Naive thymus-derived CD4-positive, alpha-beta T cell (primary cell): ENCODE measurements around the gene EHMT1. TPM values are rescaled to one million over a fixed set of nuclear protein-coding genes. Genes with fewer than 3 reads are reported as not detected.
"Not testable (repeated sequence)": the region's sequence is repeated elsewhere in the genome, so short reads cannot be mapped to it uniquely, and the experiment has no call there.

Experiments used
- ATAC-seq: fragments of 150-1000 bp; cut with Tn5 transposase; 2 replicates; pipeline ENCODE4 v1.10.0; 2021; ENCODE audit warnings: mild to moderate bottlenecking, moderate library complexity
- CTCF ChIA-PET: fragments of 350-600 bp; sonication (Branson Sonifier 250); formaldehyde crosslinking; loops from one replicate; lab custom pipeline; 2021; ENCODE audit warnings: antibody characterized with exemption; lab: Charles Lee
- POLR2A ChIA-PET: fragments of 350-600 bp; sonication (Branson Sonifier 250); formaldehyde crosslinking; loops from one replicate; lab custom pipeline; 2021; ENCODE audit warnings: antibody characterized with exemption, inconsistent platforms; lab: Charles Lee
- DNase-seq, 9 donors: peaks; one replicate each; pipeline versions ENCODE4 v3.0.0 to v3.0.0-alpha.2; 2020 to 2022; ENCODE audit warnings: mixed read lengths in 1 of 9
- H3K27ac ChIP-seq: one replicate; pipeline ENCODE4 v1.7.0; 2013; ENCODE audit warnings: mild to moderate bottlenecking, low read depth, low read length, moderate library complexity
- H3K27me3 ChIP-seq, 2 donors: one replicate each; pipeline ENCODE4 v1.7.0; 2013; ENCODE audit warnings: low read length in 2 of 2, mild to moderate bottlenecking in 2 of 2, moderate library complexity in 2 of 2; ENCODE audit not compliant: control insufficient read depth in 2 of 2, insufficient read depth in 2 of 2
- H3K36me3 ChIP-seq, 3 experiments: 1 replicate in 2 of 3; 2 replicates in 1 of 3; pipeline ENCODE4 v1.7.0; 2013; ENCODE audit warnings: low read length in 3 of 3, mild to moderate bottlenecking in 3 of 3, moderate library complexity in 1 of 3; ENCODE audit not compliant: insufficient read depth in 3 of 3, control insufficient read depth in 2 of 3
- H3K4me1 ChIP-seq, 2 donors: one replicate each; pipeline ENCODE4 v1.7.0; 2013; ENCODE audit warnings: low read length in 2 of 2, mild to moderate bottlenecking in 2 of 2, moderate library complexity in 1 of 2; ENCODE audit not compliant: control insufficient read depth in 2 of 2, insufficient read depth in 2 of 2
- H3K4me3 ChIP-seq: 2 replicates; pipeline ENCODE4 v1.7.0; 2013; ENCODE audit warnings: mild to moderate bottlenecking, low read length
- H3K9me3 ChIP-seq, 3 experiments: 1 replicate in 2 of 3; 2 replicates in 1 of 3; pipeline ENCODE4 v1.7.0; 2013; ENCODE audit warnings: low read length in 3 of 3; ENCODE audit not compliant: control insufficient read depth in 2 of 3
- H3K27ac Mint-ChIP-seq, 9 donors: one replicate each; pipeline ENCODE4 v1.8.0; 2020 to 2022; ENCODE audit warnings: mixed read lengths in 9 of 9, mild to moderate bottlenecking in 8 of 9, moderate library complexity in 5 of 9, inconsistent platforms in 2 of 9
- H3K27me3 Mint-ChIP-seq, 5 donors: one replicate each; pipeline ENCODE4 v1.8.0; 2021 to 2022; ENCODE audit warnings: mixed read lengths in 5 of 5, mild to moderate bottlenecking in 1 of 5
- H3K36me3 Mint-ChIP-seq, 5 donors: one replicate each; pipeline ENCODE4 v1.8.0; 2020 to 2022; ENCODE audit warnings: mixed read lengths in 5 of 5, mild to moderate bottlenecking in 3 of 5, inconsistent platforms in 1 of 5
- H3K4me1 Mint-ChIP-seq, 7 donors: one replicate each; pipeline ENCODE4 v1.8.0; 2020 to 2022; ENCODE audit warnings: mixed read lengths in 7 of 7, mild to moderate bottlenecking in 3 of 7, inconsistent platforms in 1 of 7
- H3K4me3 Mint-ChIP-seq, 10 donors: one replicate each; pipeline ENCODE4 v1.8.0; 2020 to 2022; ENCODE audit warnings: mild to moderate bottlenecking in 10 of 10, mixed read lengths in 10 of 10, moderate library complexity in 6 of 10, inconsistent platforms in 2 of 10
- H3K9me3 Mint-ChIP-seq, 11 donors: one replicate each; pipeline ENCODE4 v1.8.0; 2020 to 2022; ENCODE audit warnings: mixed read lengths in 11 of 11, mild to moderate bottlenecking in 4 of 11, inconsistent platforms in 1 of 11, moderate library complexity in 1 of 11
- intact Hi-C, 2 donors: fragments of 100-400 bp; cut with micrococcal nuclease; formaldehyde crosslinking; loops; one replicate each; pipeline ENCODE4 v1.15.1; 2023
- polyA plus RNA-seq, 2 donors: library from polyadenylated mRNA; unstranded; fragments of 300-500 nt; fragmentation: Illumina TruSeq; gene quantifications; one replicate each; pipeline ENCODE4 v1.2.3, GENCODE V29; 2021
- total RNA-seq, 6 experiments: library from RNA in 5 of 6; stranded (reverse) in 5 of 6; gene quantifications; 1 replicate in 5 of 6; 2 replicates in 1 of 6; pipeline ENCODE4 v1.2.3 and lab custom pipeline; 2021 to 2026

The EHMT1 gene
- total and polyA plus RNA-seq, 7 experiments from 2014 or later, result 24.7 to 132 (median 112) TPM

- H3K9me3 Mint-ChIP-seq, result peaks cover 7 to 45% (median 18%) of the 10 kb centered on the region in 11 donors
- peaks cover 9 to 66% (median 10%) of the 10 kb centered on the region in 3 experiments for H3K36me3 ChIP-seq
- H3K27me3 ChIP-seq, result no peaks in the 10 kb centered on the region
- peaks cover 5 to 53% (median 37%) of the 10 kb centered on the region in 7 donors for H3K4me1 Mint-ChIP-seq
- H3K4me3 Mint-ChIP-seq, result no peak overlapping the region
- H3K27ac Mint-ChIP-seq, result peak overlapping the region in 1 of 9 donors; percentile 20
- no peak overlapping the region for H3K4me3 ChIP-seq
- peaks cover 0 to 22% (median 0%) of the 10 kb centered on the region in 3 experiments for H3K9me3 ChIP-seq
- intact Hi-C loops, result no loop called here
- ATAC-seq, result no peak
- DNase-seq, result no peak
- no peaks in the 10 kb centered on the region for H3K4me1 ChIP-seq
- ChIA-PET POLR2A (interaction anchor here (1.1 kb wide), 1 partner anchor 41 kb away, joined by 3 read pairs; no protein-coding TSS in a partner anchor), CTCF (interaction anchor here (0.9 kb wide), 1 partner anchor 10 kb away, joined by 3 read pairs; no protein-coding TSS in a partner anchor)
- peaks cover 26 to 90% (median 76%) of the 10 kb centered on the region in 5 donors for H3K36me3 Mint-ChIP-seq
- H3K27me3 Mint-ChIP-seq, result no peaks in the 10 kb centered on the region
- H3K27ac ChIP-seq, result no peak overlapping the region
These were observed 112.6 kb downstream of the EHMT1 start for GRCh38 chr9:137731216-137731946.

GRCh38 chr9:137731947-137732813, 113.4 kb downstream of the EHMT1 start:
- no peak for DNase-seq
- H3K9me3 Mint-ChIP-seq, result peaks cover 7 to 39% (median 17%) of the 10 kb centered on the region in 11 donors
- ChIA-PET CTCF (no interaction called here), POLR2A (interaction anchor here (1.1 kb wide), 1 partner anchor 42 kb away, joined by 3 read pairs; no protein-coding TSS in a partner anchor)
- peaks cover 23 to 82% (median 70%) of the 10 kb centered on the region in 5 donors for H3K36me3 Mint-ChIP-seq
- H3K27me3 Mint-ChIP-seq, result no peaks in the 10 kb centered on the region
- peak overlapping the region in 3 of 9 donors; percentile 20 to 43 (median 30) for H3K27ac Mint-ChIP-seq
- no peak overlapping the region for H3K27ac ChIP-seq
- intact Hi-C loops, result no loop called here
- peak overlapping the region in 1 of 10 donors; percentile 20 for H3K4me3 Mint-ChIP-seq
- peaks cover 5 to 45% (median 29%) of the 10 kb centered on the region in 7 donors for H3K4me1 Mint-ChIP-seq
- no peaks in the 10 kb centered on the region for H3K4me1 ChIP-seq
- no peaks in the 10 kb centered on the region for H3K27me3 ChIP-seq
- peaks cover 0 to 22% (median 0%) of the 10 kb centered on the region in 3 experiments for H3K9me3 ChIP-seq
- no peak overlapping the region for H3K4me3 ChIP-seq
- peaks cover 9 to 63% (median 10%) of the 10 kb centered on the region in 3 experiments for H3K36me3 ChIP-seq
- ATAC-seq, result no peak

DNA sequence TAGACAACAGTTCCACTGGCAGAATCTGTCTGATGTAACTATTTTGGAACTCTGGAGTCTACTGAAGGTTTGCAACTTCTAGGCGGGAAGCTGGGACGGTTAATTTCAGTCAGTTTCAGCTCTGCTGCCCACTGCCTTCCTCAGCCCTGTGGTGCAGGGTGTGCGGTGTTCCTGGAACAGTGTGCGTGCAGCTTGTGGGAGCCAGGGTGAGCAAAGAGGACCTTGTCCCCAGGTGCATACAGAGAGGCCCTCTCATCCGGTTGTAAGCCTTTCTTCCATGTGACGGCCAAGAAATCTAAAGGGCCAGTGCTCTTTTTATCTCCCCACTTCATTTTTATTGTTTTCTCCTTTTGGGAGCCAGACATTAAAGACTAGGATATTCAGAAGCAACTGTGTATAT, 114.6 kb downstream of the EHMT1 start:
- peak overlapping the region in 1 of 9 donors; percentile 20 for H3K27ac Mint-ChIP-seq
- H3K27me3 Mint-ChIP-seq, result no peaks in the 10 kb centered on the region
- H3K27me3 ChIP-seq, result no peaks in the 10 kb centered on the region
- peaks cover 7 to 37% (median 17%) of the 10 kb centered on the region in 11 donors for H3K9me3 Mint-ChIP-seq
- H3K4me1 Mint-ChIP-seq, result peaks cover 5 to 37% (median 25%) of the 10 kb centered on the region in 7 donors
- no peaks in the 10 kb centered on the region for H3K4me1 ChIP-seq
- peaks cover 24 to 78% (median 62%) of the 10 kb centered on the region in 5 donors for H3K36me3 Mint-ChIP-seq
- peaks cover 9 to 57% (median 10%) of the 10 kb centered on the region in 3 experiments for H3K36me3 ChIP-seq
- ATAC-seq (no peak), DNase-seq (no peak)
- H3K27ac ChIP-seq, result no peak overlapping the region
- H3K4me3 Mint-ChIP-seq, result no peak overlapping the region
- peaks cover 0 to 22% (median 0%) of the 10 kb centered on the region in 3 experiments for H3K9me3 ChIP-seq
- CTCF ChIA-PET, result no interaction called here
- no peak overlapping the region for H3K4me3 ChIP-seq
- intact Hi-C loops, result no loop called here
- POLR2A ChIA-PET, result interaction anchor here (0.6 to 1.6 kb wide), 2 partner anchors 9 to 13 kb away, joined by 3 to 4 read pairs; no protein-coding TSS in a partner anchor

DNA sequence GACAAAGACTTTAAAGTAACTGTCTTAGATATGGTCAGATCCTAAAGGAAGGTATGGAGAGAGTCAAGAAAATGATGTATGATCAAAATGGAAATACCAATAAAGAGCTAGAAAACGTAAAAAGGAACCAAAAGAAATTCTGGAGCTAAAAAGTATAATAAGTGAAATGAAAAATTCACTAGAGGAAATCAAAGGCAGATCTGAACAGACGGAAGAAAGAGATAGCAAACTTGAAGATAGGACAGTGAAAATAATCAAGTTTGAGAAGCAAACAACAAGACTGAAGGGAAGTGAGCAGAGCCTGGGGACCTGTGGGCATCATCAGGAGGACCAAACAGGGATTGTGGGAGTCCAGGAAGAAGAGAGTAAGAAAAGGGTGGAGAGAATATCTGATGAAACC, 115.4 kb downstream of the EHMT1 start:
- POLR2A ChIA-PET, result interaction anchor here (0.9 to 1.6 kb wide), 2 partner anchors 9 to 12 kb away, joined by 3 to 4 read pairs; no protein-coding TSS in a partner anchor
- Histone ChIP-seq H3K27ac (no peak overlapping the region), H3K9me3 (peaks cover 0 to 22% (median 0%) of the 10 kb centered on the region in 3 experiments), H3K4me1 (no peaks in the 10 kb centered on the region), H3K27me3 (no peaks in the 10 kb centered on the region), H3K4me3 (no peak overlapping the region), H3K36me3 (peaks cover 9 to 50% (median 10%) of the 10 kb centered on the region in 3 experiments)
- no peak for DNase-seq
- CTCF ChIA-PET, result no interaction called here
- Mint-ChIP-seq H3K27me3 (no peaks in the 10 kb centered on the region), H3K4me3 (no peak overlapping the region), H3K27ac (peak overlapping the region in 3 of 9 donors; percentile 2 to 20 (median 16)), H3K36me3 (peaks cover 28 to 76% (median 62%) of the 10 kb centered on the region in 5 donors), H3K9me3 (peaks cover 7 to 34% (median 17%) of the 10 kb centered on the region in 11 donors), H3K4me1 (peaks cover 3 to 39% (median 29%) of the 10 kb centered on the region in 7 donors)
- intact Hi-C loops, result no loop called here
- no peak for ATAC-seq

GRCh38 chr9:137738182-137738696, 119.4 kb downstream of the EHMT1 start:
- peaks cover 18 to 56% (median 30%) of the 10 kb centered on the region in 5 donors for H3K36me3 Mint-ChIP-seq
- POLR2A ChIA-PET, CTCF ChIA-PET, H3K4me3 ChIP-seq, H3K27me3 Mint-ChIP-seq, H3K4me3 Mint-ChIP-seq, H3K4me1 ChIP-seq, H3K27ac ChIP-seq, DNase-seq, intact Hi-C loops, H3K27me3 ChIP-seq: not testable (repeated sequence)
- H3K4me1 Mint-ChIP-seq, result peaks cover 0 to 36% (median 23%) of the 10 kb centered on the region in 7 donors
- peak; percentile 54 for ATAC-seq
- peak overlapping the region in 3 of 9 donors; percentile 4 to 65 (median 15) for H3K27ac Mint-ChIP-seq
- H3K9me3 Mint-ChIP-seq, result peaks cover 7 to 19% (median 12%) of the 10 kb centered on the region in 11 donors
- Histone ChIP-seq H3K36me3 (peaks cover 0 to 34% (median 0%) of the 10 kb centered on the region in 3 experiments), H3K9me3 (peaks cover 0 to 18% (median 0%) of the 10 kb centered on the region in 3 experiments)

DNA sequence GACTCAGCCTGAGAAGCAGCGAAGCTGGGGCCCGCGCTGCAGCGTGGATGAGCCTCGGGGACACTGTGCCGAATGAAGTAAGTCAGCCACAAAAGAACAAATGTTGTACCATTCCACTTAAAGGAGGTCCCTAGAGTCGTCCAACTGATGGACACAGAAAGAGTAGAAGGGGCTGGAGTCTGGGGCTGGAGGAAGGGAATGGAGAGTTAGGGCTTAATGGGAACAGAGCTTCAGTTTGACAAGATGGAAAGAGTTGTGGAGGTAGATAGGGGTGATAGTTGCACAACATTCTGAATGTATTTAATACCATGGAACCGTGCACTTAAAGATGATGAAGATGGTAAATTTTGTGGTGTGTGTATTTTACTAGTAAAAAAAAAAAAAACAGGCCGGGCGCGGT, 119.9 kb downstream of the EHMT1 start:
- H3K36me3 Mint-ChIP-seq, result peaks cover 18 to 56% (median 27%) of the 10 kb centered on the region in 5 donors
- H3K27ac Mint-ChIP-seq, result peak overlapping the region in 2 of 9 donors; percentile 6 to 14
- Histone ChIP-seq H3K4me3 (no peak overlapping the region), H3K27ac (no peak overlapping the region), H3K9me3 (peaks cover 0 to 14% (median 0%) of the 10 kb centered on the region in 3 experiments), H3K27me3 (no peaks in the 10 kb centered on the region), H3K36me3 (peaks cover 0 to 34% (median 0%) of the 10 kb centered on the region in 3 experiments), H3K4me1 (no peaks in the 10 kb centered on the region)
- ChIA-PET POLR2A (no interaction called here), CTCF (no interaction called here)
- H3K4me3 Mint-ChIP-seq, result no peak overlapping the region
- no peak for DNase-seq
- peaks cover 0 to 39% (median 27%) of the 10 kb centered on the region in 7 donors for H3K4me1 Mint-ChIP-seq
- intact Hi-C loops, result no loop called here
- no peak for ATAC-seq
- peaks cover 7 to 14% (median 8%) of the 10 kb centered on the region in 11 donors for H3K9me3 Mint-ChIP-seq
- no peaks in the 10 kb centered on the region for H3K27me3 Mint-ChIP-seq
